Gastroesophageal sphincter (tissue), 4 donors: ENCODE data around the gene ZDHHC11. TPM values are rescaled to one million over a fixed set of nuclear protein-coding genes. Genes with fewer than 3 reads are reported as not detected.
A peak's percentile ranks its signal among the peaks of the same experiment; 100 is the strongest.

Experiments
- ATAC-seq: fragments of 150-250 bp; one replicate; pipeline ENCODE4 v1.9.1; 2016; ENCODE audit warnings: mild to moderate bottlenecking, moderate library complexity
- H3K27ac ChIP-seq, 4 donors: fragments of 200-600 bp; sonication (generic) in 3 of 4; 1 replicate in 3 of 4; 2 replicates in 1 of 4; pipeline ENCODE4 v1.5.1; 2016 to 2019
- H3K27me3 ChIP-seq: fragments of 200-600 bp; sonication (generic); one replicate; pipeline ENCODE4 v1.5.1; 2019
- H3K36me3 ChIP-seq, 2 donors: fragments of 200-600 bp; sonication (generic); one replicate each; pipeline ENCODE4 v1.5.1; 2019; ENCODE audit warnings: control low read depth in 1 of 2
- H3K4me1 ChIP-seq, 3 donors: fragments of 200-600 bp; sonication (generic); 1 replicate in 2 of 3; 2 replicates in 1 of 3; pipeline ENCODE4 v1.5.1; 2016 to 2019; ENCODE audit warnings: control low read depth in 2 of 3
- H3K4me3 ChIP-seq, 2 donors: fragments of 200-600 bp; sonication (generic); one replicate each; pipeline ENCODE4 v1.5.1; 2019; ENCODE audit warnings: mild to moderate bottlenecking in 1 of 2, moderate library complexity in 1 of 2
- H3K9me3 ChIP-seq, 3 donors: fragments of 200-600 bp; sonication (generic); one replicate each; pipeline ENCODE4 v1.5.1; 2017 to 2019; ENCODE audit warnings: control low read depth in 2 of 3
- EP300 ChIP-seq: sonication (generic); formaldehyde crosslinking; IDR thresholded peaks from one replicate; pipeline ENCODE4 v1.6.1; 2017; ENCODE audit warnings: antibody characterized with exemption, mild to moderate bottlenecking
- POLR2A ChIP-seq, 2 donors: fragments of 450-650 bp; IDR thresholded peaks; one replicate each; pipeline ENCODE4 v1.6.1; 2017; ENCODE audit warnings: antibody characterized with exemption in 2 of 2, mild to moderate bottlenecking in 2 of 2, moderate library complexity in 1 of 2
- POLR2AphosphoS5 ChIP-seq: sonication (generic); formaldehyde crosslinking; IDR thresholded peaks from one replicate; pipeline ENCODE4 v1.6.1; 2017; ENCODE audit warnings: antibody characterized with exemption
- WGBS, 2 donors: methylation state at CpG; one replicate each; pipeline ENCODE4 v1.1.5; 2018; ENCODE audit warnings: low coverage in 1 of 2; 5-methylcytosine and 5-hydroxymethylcytosine counted together
- total RNA-seq, 4 donors: library from RNA; depleted of rRNA; stranded (reverse); fragments of >200 nt; gene quantifications; one replicate each; pipeline ENCODE4 v1.1.0, GENCODE V29; 2016
- TF ChIP-seq, protein P1 (sequence below), 4 experiments: fragments of 200-600 bp in 2 of 4; fragments of 450-650 bp in 2 of 4; sonication (generic) in 1 of 4; IDR thresholded peaks; one replicate each; pipeline ENCODE4 v1.5.1; 2017 to 2019; ENCODE audit warnings: antibody characterized with exemption in 4 of 4, mild to moderate bottlenecking in 2 of 4, moderate library complexity in 2 of 4

Gene ZDHHC11
- total RNA-seq, 4 donors from 2014 or later, result 2.3 to 19.1 (median 7.4) TPM

DNA sequence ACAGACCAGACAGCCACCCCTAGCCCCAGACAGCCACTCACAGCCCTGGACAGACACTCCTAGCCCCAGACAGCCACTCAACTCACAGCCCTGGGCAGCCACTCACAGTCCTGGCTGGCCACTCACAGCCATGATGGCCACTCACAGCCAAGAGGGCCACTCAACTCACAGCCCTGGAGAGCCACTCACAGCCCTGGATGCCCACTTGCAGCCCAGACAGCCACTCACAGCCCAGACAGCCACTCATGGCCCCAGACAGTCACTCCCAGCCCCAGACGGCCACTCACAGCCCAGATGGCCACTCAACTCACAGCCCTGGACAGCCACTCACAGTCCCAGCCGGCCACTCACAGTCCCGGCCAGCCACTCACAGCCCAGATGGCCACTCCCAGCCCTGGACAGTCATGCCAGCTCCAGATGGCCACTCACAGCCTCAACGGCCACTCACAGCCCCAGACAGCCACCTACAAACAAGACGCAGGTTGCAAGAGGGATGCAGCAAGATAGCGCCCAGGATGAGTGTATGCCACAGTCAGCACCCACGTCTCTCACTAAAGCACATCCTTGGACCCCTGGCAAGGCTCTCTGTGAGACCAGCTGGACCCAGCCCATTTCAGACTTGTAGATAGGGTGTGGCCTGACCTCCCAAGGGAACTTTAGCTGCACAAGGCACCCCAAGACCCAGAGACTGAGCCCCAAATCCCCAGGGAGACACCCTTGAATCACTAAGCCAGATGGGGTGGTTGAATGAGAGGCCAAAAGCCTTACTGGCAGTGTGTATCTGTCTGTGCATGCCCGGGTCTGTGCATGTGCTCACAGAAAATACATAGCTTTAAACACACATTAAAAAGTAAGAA is 88.7 kb downstream of the ZDHHC11 start:
- TF ChIP-seq, protein P1, sequence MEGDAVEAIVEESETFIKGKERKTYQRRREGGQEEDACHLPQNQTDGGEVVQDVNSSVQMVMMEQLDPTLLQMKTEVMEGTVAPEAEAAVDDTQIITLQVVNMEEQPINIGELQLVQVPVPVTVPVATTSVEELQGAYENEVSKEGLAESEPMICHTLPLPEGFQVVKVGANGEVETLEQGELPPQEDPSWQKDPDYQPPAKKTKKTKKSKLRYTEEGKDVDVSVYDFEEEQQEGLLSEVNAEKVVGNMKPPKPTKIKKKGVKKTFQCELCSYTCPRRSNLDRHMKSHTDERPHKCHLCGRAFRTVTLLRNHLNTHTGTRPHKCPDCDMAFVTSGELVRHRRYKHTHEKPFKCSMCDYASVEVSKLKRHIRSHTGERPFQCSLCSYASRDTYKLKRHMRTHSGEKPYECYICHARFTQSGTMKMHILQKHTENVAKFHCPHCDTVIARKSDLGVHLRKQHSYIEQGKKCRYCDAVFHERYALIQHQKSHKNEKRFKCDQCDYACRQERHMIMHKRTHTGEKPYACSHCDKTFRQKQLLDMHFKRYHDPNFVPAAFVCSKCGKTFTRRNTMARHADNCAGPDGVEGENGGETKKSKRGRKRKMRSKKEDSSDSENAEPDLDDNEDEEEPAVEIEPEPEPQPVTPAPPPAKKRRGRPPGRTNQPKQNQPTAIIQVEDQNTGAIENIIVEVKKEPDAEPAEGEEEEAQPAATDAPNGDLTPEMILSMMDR (IDR thresholded peaks at IDR 0.05), result no peak
- TF ChIP-seq POLR2A (IDR thresholded peaks at IDR 0.05), result no peak
- no peak for TF ChIP-seq EP300
- no peak for TF ChIP-seq POLR2AphosphoS5
- WGBS, 2 donors, result 69% methylated on average over 4 of the region's 8 CpGs; no CpG with 5 or more reads in 1 of the 2 donors
- no peaks in the 10 kb centered on the region for H3K27me3 ChIP-seq
- H3K36me3 ChIP-seq, result peaks cover 0 to 30% of the 10 kb centered on the region in 2 donors
- ATAC-seq, result no peak
- peaks cover 5 to 35% (median 30%) of the 10 kb centered on the region in 3 donors for H3K4me1 ChIP-seq
- no peaks in the 10 kb centered on the region for H3K9me3 ChIP-seq
- H3K27ac ChIP-seq, result peak overlapping the region in 2 of 4 donors; percentile 7 to 20
- no peak overlapping the region for H3K4me3 ChIP-seq

DNA sequence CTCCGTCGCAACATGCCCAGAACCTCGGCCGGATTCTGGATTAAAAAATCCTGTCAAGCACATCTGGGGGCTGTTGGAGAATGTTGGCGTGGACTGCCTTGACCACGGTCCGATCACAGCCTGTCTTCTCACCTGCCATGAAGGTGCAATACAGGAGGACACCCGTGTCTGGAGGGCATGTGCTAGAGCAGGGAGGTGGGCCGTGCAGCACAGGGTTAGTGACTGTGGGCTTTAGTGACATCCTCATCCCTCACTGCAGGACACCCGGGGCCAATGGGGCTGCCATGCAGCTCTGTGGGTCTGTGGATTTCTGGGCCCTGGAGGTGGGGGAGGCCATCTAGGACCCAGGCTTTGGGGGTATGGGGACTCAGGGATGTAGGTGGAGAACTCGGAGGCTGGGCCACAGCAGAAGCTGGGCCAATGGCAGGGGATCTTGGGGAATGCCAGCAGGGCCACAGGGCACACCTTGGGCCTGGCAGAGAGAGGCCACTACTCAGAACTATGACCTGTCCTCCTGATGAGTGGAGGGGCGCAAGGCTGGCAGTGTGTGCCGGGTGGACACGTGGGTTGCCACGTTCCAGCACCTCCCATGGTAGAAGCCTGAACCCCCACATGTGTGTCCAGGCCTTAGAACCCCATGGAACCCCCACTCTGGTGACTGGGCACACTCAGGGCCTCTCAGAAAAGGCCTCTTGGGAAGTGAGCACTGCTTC is 89.6 kb downstream of the ZDHHC11 start:
- Histone ChIP-seq H3K27ac (peak overlapping the region in 2 of 4 donors; percentile 7 to 20), H3K4me3 (no peak overlapping the region), H3K9me3 (no peaks in the 10 kb centered on the region), H3K4me1 (peaks cover 8 to 43% (median 39%) of the 10 kb centered on the region in 3 donors), H3K27me3 (no peaks in the 10 kb centered on the region), H3K36me3 (peaks cover 0 to 23% of the 10 kb centered on the region in 2 donors)
- no peak for ATAC-seq
- TF ChIP-seq, protein P1 (IDR thresholded peaks at IDR 0.05), result no peak
- TF ChIP-seq EP300, result no peak
- WGBS, 2 donors, result 83 to 84% methylated on average over 2 to 6 of the region's 15 CpGs

DNA sequence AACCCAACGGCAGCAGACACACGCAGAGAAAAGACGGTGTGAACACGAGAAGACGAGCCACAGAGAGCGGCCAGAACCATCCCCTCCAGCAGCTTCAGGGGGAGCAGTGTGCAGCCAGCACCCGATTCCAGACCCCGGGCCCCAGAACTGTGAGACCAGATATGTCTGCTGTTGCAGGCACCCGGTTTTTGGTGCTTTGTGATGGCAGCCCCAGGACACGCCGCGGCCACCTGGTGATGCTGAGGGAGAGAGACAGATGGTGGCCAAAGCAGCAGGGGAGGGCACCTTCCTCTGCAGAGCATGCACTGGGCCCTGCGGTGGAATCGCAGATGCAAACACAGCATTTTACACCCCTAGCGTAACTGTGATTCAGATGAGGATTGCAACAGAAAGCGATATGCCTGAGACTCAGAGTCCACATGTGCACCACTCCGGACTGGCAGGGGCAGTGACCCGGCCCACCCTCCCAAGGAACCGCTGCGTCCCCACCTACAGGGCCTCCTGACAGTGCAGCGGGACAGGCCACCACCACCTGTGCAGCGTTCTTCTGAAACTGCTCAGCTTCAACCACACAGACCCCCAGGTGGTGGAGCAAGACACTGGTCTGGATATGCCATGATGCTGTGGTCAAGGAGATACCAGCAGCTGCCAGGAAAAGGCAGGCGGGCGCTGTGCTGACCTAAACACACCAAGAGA is 90.3 kb downstream of the ZDHHC11 start:
- 93 to 97% methylated on average over 6 to 18 of the region's 24 CpGs for WGBS, 2 donors
- no peaks in the 10 kb centered on the region for H3K9me3 ChIP-seq
- TF ChIP-seq, protein P1 (IDR thresholded peaks at IDR 0.05), result no peak
- TF ChIP-seq POLR2A (IDR thresholded peaks at IDR 0.05) (no peak), EP300 (no peak), POLR2AphosphoS5 (no peak)
- H3K4me3 ChIP-seq, result no peak overlapping the region
- peaks cover 8 to 45% (median 41%) of the 10 kb centered on the region in 3 donors for H3K4me1 ChIP-seq
- H3K27ac ChIP-seq, result peak overlapping the region in 3 of 4 donors; percentile 76 to 83 (median 79)
- ATAC-seq, result no peak
- peaks cover 0 to 16% of the 10 kb centered on the region in 2 donors for H3K36me3 ChIP-seq
- no peaks in the 10 kb centered on the region for H3K27me3 ChIP-seq

DNA sequence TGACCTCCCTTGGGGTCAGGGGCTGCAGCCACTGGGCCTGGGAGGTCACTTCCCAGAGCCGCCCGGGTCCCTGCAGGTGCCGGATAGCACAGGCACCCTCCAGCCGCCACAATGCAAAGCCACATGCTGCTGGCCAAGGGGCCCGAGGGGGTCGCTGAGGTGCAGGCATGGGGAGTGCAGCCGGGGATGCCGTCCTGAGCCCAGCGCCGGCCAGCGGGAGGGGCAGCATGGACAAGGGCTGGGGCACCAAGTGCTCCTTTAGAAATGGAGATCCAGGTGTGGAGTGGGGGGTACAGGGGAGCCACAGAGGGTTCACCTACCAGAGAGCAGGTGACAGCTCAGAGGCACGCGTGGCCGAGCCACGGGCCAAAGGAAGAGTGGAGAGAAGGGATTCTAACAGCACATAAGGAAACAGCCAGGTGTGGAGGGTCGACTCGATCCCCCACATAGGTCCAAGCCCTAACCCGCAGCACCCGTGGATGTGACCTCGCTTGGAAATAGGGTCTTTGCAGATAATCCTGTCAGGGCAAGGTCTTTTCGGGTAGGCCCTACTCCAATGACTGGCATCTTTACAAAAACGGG is 90.9 kb downstream of the ZDHHC11 start:
- Histone ChIP-seq H3K36me3 (peaks cover 0 to 13% of the 10 kb centered on the region in 2 donors), H3K9me3 (no peaks in the 10 kb centered on the region), H3K4me3 (no peak overlapping the region), H3K4me1 (peaks cover 8 to 45% (median 41%) of the 10 kb centered on the region in 3 donors), H3K27ac (peak overlapping the region in 3 of 4 donors; percentile 76 to 83 (median 79)), H3K27me3 (no peaks in the 10 kb centered on the region)
- no peak for TF ChIP-seq POLR2AphosphoS5
- TF ChIP-seq POLR2A (IDR thresholded peaks at IDR 0.05), result no peak
- no peak for TF ChIP-seq EP300
- TF ChIP-seq, protein P1 (IDR thresholded peaks at IDR 0.05), result no peak
- no peak for ATAC-seq
- WGBS, 2 donors, result 94 to 98% methylated on average over 7 to 10 of the region's 22 CpGs
